K562 (cell line): ENCODE results near the gene ELMO3. TPM values are rescaled to one million over a fixed set of nuclear protein-coding genes. Genes with fewer than 3 reads are reported as not detected.
A peak's percentile ranks its signal among the peaks of the same experiment; 100 is the strongest.

Experiments used
- ATAC-seq: fragments of 200-7000 bp; cut with Tn5 transposase; 3 replicates; pipeline ENCODE4 v1.9.1; 2020; ENCODE audit warnings: moderate library complexity
- BruUV-seq: library from RNA; stranded (reverse); fragments of 400-500 nt; replicated peaks from 2 replicates; lab custom pipeline; 2021; lab: Mats Ljungman, UMichigan
- CTCF ChIA-PET: fragments of 300-600 bp; formaldehyde crosslinking; extraction: SDS; loops from one replicate; lab custom pipeline; 2021; ENCODE audit warnings: low intra/inter-chr PET ratio; lab: Yijun Ruan, JAX
- POLR2A ChIA-PET: fragments of 300-600, 350-650 bp; sonication (Branson Sonifier 250); formaldehyde crosslinking; extraction: SDS; loops from one replicate; lab custom pipeline; 2021; ENCODE audit warnings: antibody characterized with exemption, inconsistent platforms; lab: Yijun Ruan, JAX
- DNase-seq, 4 experiments: peaks; one replicate each; pipeline versions ENCODE4 v3.0.0 to v3.0.0-alpha.2; 2011 to 2018; ENCODE audit warnings: low spot score in 3 of 4, mixed read lengths in 3 of 4; ENCODE audit errors: extremely low read depth in 1 of 4
- FAIRE-seq: peaks from 2 replicates; lab custom pipeline; 2011; peaks lifted over from hg19 to GRCh38; lab: Jason Lieb, UNC
- H2AFZ ChIP-seq: 2 replicates; pipeline ENCODE4 v1.6.0; 2011; ENCODE audit warnings: low read depth, low read length, control low read depth, inconsistent platforms
- H3K27ac ChIP-seq: fragments of 200-600 bp; 3 replicates; pipeline ENCODE4 v1.8.0; 2011; ENCODE audit warnings: low read depth, mild to moderate bottlenecking, control low read depth, inconsistent platforms, low read length, moderate library complexity, mixed read lengths; ENCODE audit errors: extremely low read depth
- H3K27me3 ChIP-seq, 2 experiments: fragments of 300-600 bp in 1 of 2; 2 replicates in 1 of 2; 3 replicates in 1 of 2; pipeline versions ENCODE4 v1.6.0 to v1.8.0; 2011; ENCODE audit warnings: inconsistent platforms in 2 of 2, low read length in 2 of 2, mild to moderate bottlenecking in 1 of 2, mixed read lengths in 1 of 2, moderate library complexity in 1 of 2; ENCODE audit not compliant: control insufficient read depth in 2 of 2, insufficient read depth in 2 of 2
- H3K36me3 ChIP-seq: fragments of 300-600 bp; 3 replicates; pipeline ENCODE4 v1.8.0; 2011; ENCODE audit warnings: mild to moderate bottlenecking, low read length, inconsistent platforms; ENCODE audit not compliant: control insufficient read depth, insufficient read depth
- H3K4me1 ChIP-seq, 2 experiments: fragments of 200-600 bp in 1 of 2; replicated peaks in 1 of 2; 2 replicates in 1 of 2; 3 replicates in 1 of 2; pipeline versions ENCODE4 v1.5.1 to v1.8.0; 2011; ENCODE audit warnings: inconsistent platforms in 2 of 2, low read length in 2 of 2, mild to moderate bottlenecking in 1 of 2, mixed read lengths in 1 of 2, moderate library complexity in 1 of 2; ENCODE audit not compliant: control insufficient read depth in 2 of 2, insufficient read depth in 2 of 2
- H3K4me2 ChIP-seq: 2 replicates; pipeline ENCODE4 v1.6.1; 2011; ENCODE audit warnings: low read length, control low read depth, inconsistent platforms, mixed read lengths; ENCODE audit not compliant: insufficient read depth
- H3K4me3 ChIP-seq: fragments of 200-600 bp; sonication (generic), shearing (Covaris generic); 2 replicates; pipeline ENCODE4 v1.5.1; 2016; ENCODE audit warnings: control low read depth, inconsistent platforms
- H3K79me2 ChIP-seq: fragments of 200-600 bp; 3 replicates; pipeline ENCODE4 v1.8.0; 2011; ENCODE audit warnings: low read length, inconsistent platforms; ENCODE audit not compliant: control insufficient read depth, insufficient read depth
- H3K9ac ChIP-seq, 2 experiments: 2 replicates each; pipeline versions ENCODE4 v1.6.0 to v1.6.1; 2011; ENCODE audit warnings: low read depth in 2 of 2, low read length in 2 of 2, control low read depth in 1 of 2, inconsistent platforms in 1 of 2, mild to moderate bottlenecking in 1 of 2, mixed read lengths in 1 of 2; ENCODE audit not compliant: insufficient read depth in 1 of 2
- H3K9me1 ChIP-seq: one replicate; pipeline ENCODE4 v1.6.0; 2011; ENCODE audit warnings: inconsistent platforms, mild to moderate bottlenecking, low read length, moderate library complexity; ENCODE audit not compliant: control insufficient read depth, insufficient read depth
- H3K9me3 ChIP-seq: replicated peaks from 2 replicates; pipeline ENCODE4 v1.5.1; 2011; ENCODE audit warnings: low read depth, low read length, inconsistent platforms; ENCODE audit not compliant: control insufficient read depth, insufficient read depth
- H4K20me1 ChIP-seq: replicated peaks from 2 replicates; pipeline ENCODE4 v1.6.1; 2011; ENCODE audit warnings: low read length, inconsistent platforms, mixed read lengths; ENCODE audit not compliant: control insufficient read depth, insufficient read depth
- KAT7 ChIP-seq: sonication (generic); formaldehyde crosslinking; IDR thresholded peaks from 2 replicates; pipeline ENCODE4 v1.8.0; 2022; ENCODE audit warnings: missing genetic modification reagents, mild to moderate bottlenecking, borderline replicate concordance
- NFE2L1 ChIP-seq: fragments of 450-650 bp; IDR thresholded peaks from 2 replicates; pipeline ENCODE4 v1.6.1; 2016; ENCODE audit warnings: missing genetic modification characterization, low read depth, mild to moderate bottlenecking, missing compliant biosample characterization, moderate library complexity, borderline replicate concordance
- SRSF7 ChIP-seq: fragments of 200-400 bp; formaldehyde crosslinking; optimal IDR thresholded peaks from 2 replicates; pipeline ENCODE3; 2017; ENCODE audit warnings: mild to moderate bottlenecking, low read depth, low read length
- TEAD2 ChIP-seq: fragments of 450-650 bp; IDR thresholded peaks from 2 replicates; pipeline ENCODE4 v1.6.1; 2016; ENCODE audit warnings: missing genetic modification characterization, control low read depth, missing compliant biosample characterization
- XRCC3 ChIP-seq: fragments of 450-650 bp; IDR thresholded peaks from 2 replicates; pipeline ENCODE4 v1.6.1; 2017; ENCODE audit warnings: mild to moderate bottlenecking, moderate library complexity
- ZNF23 ChIP-seq: fragments of 250-450 bp; sonication (Bioruptor Pico); IDR thresholded peaks from 2 replicates; pipeline ENCODE4 v1.4.0; 2020; ENCODE audit warnings: mild to moderate bottlenecking
- WGBS: fragments of 100-300 bp; shearing (Covaris generic); methylation state at CpG from one replicate; pipeline ENCODE4 v1.1.6; 2016; ENCODE audit warnings: low coverage, mixed read lengths; ENCODE audit not compliant: insufficient coverage; ENCODE audit errors: missing lambda C conversion rate; 5-methylcytosine and 5-hydroxymethylcytosine counted together
- in situ Hi-C: fragments of 300-500 bp; cut with MboI; formaldehyde crosslinking; loops from 4 replicates; pipeline ENCODE4 v1.15.0; 2018; ENCODE audit warnings: inconsistent platforms, mixed read lengths
- intact Hi-C: fragments of 100-400 bp; cut with micrococcal nuclease; formaldehyde crosslinking; loops from 2 replicates; pipeline ENCODE4 v1.14.2; 2022
- polyA plus RNA-seq, 8 experiments: library from polyadenylated mRNA; depleted of rRNA in 4 of 8; stranded (reverse) in 5 of 8; unstranded in 3 of 8; fragments of >200 nt; fragmentation: Nextera tagmentation in 2 of 8; fragmentation: Illumina TruSeq in 1 of 8; extraction: Ambion mirVana in 2 of 8; extraction: Trizol in 1 of 8; gene quantifications; 2 replicates each; pipeline versions ENCODE4 v1.2.1 to v1.2.3, GENCODE V29; 2011 to 2014; ENCODE audit warnings: inconsistent platforms in 1 of 8, missing spikeins in 1 of 8
- total RNA-seq, 7 experiments: library from RNA; depleted of rRNA in 6 of 7; stranded (reverse); fragments of >200 nt in 6 of 7; fragmentation: Illumina TruSeq in 2 of 7; extraction: Trizol in 2 of 7; gene quantifications; 2 replicates each; pipeline versions ENCODE4 v1.2.1 to v1.2.3, GENCODE V29; 2011 to 2021; ENCODE audit warnings: low replicate concordance in 1 of 7

The ELMO3 gene
- total and polyA plus RNA-seq, 9 of the 15 experiments (the other 6 are each of a cell fraction or from before 2014, with no cell fraction given), result 0.04 to 5.1 (median 1.5) TPM

GRCh38 chr16:67182288-67182687 lies 16.6 kb upstream of the ELMO3 start:
- Histone ChIP-seq H3K79me2 (peaks cover 14% of the 10 kb centered on the region), H3K4me2 (peak overlapping the region; percentile 99), H3K36me3 (no peaks in the 10 kb centered on the region), H3K9me1 (no peaks in the 10 kb centered on the region), H3K27me3 (no peaks in the 10 kb centered on the region), H4K20me1 (peaks cover 11% of the 10 kb centered on the region), H3K9me3 (no peaks in the 10 kb centered on the region), H3K27ac (no peak overlapping the region), H2AFZ (no peak overlapping the region), H3K9ac (peak overlapping the region in 1 of 2 experiments; percentile 81; a peak in 1 of 4 replicates), H3K4me1 (peaks cover 13 to 56% of the 10 kb centered on the region in 2 experiments), H3K4me3 (0 out of 2 replicates have a peak overlapping the region, but pooled peaks have one; percentile 61)
- 47% methylated on average over 2 of the region's 2 CpGs for WGBS
- in situ Hi-C loops (no loop called here), intact Hi-C loops (loop anchor here (10.0 kb wide), 2 partner anchors 167 to 227 kb away; no protein-coding TSS in a partner anchor)
- TF ChIP-seq KAT7 (CRISPR knock-in tag), result no peak
- TF ChIP-seq NFE2L1, result no peak
- no peak for TF ChIP-seq SRSF7
- no peak for TF ChIP-seq XRCC3
- no peak for TF ChIP-seq TEAD2
- no peak for TF ChIP-seq ZNF23 (CRISPR knock-in tag)
- no peak for ATAC-seq
- BruUV-seq, result TSS peak; percentile 59
- ChIA-PET POLR2A (interaction anchor here (0.6 to 1.5 kb wide), 3 partner anchors 9 to 263 kb away, joined by 3 read pairs; no protein-coding TSS in a partner anchor), CTCF (no interaction called here)
- DNase-seq, result no peak
- peak; percentile 60 for FAIRE-seq
